HepG2 (cell line): ENCODE measurements around the gene COX4I1. TPM values are rescaled to one million over a fixed set of nuclear protein-coding genes. Genes with fewer than 3 reads are reported as not detected.

Source experiments
- CEBPZ ChIP-seq: IDR thresholded peaks from 2 replicates; pipeline ENCODE4 v1.6.1; 2012; ENCODE audit warnings: low read length, improper control_type of control experiment
- HMGXB4 ChIP-seq, 2 experiments: sonication (generic) in 1 of 2; formaldehyde crosslinking in 1 of 2; IDR thresholded peaks; 2 replicates each; pipeline versions ENCODE4 v1.4.0 to v1.6.1; 2018 to 2020; ENCODE audit warnings: missing genetic modification reagents in 2 of 2, borderline replicate concordance in 1 of 2, low read depth in 1 of 2, mild to moderate bottlenecking in 1 of 2, missing biosample characterization in 1 of 2
- IRF2 ChIP-seq: IDR thresholded peaks from 2 replicates; pipeline ENCODE4 v1.6.1; 2018; ENCODE audit warnings: missing genetic modification reagents, missing compliant biosample characterization
- MAZ ChIP-seq, 2 experiments: sonication (generic) in 1 of 2; formaldehyde crosslinking in 1 of 2; IDR thresholded peaks; 2 replicates each; pipeline versions ENCODE4 v1.5.0 to v1.6.1; 2012 to 2020; ENCODE audit warnings: low read depth in 2 of 2, mild to moderate bottlenecking in 2 of 2, borderline replicate concordance in 1 of 2, improper control_type of control experiment in 1 of 2, low read length in 1 of 2, missing genetic modification reagents in 1 of 2, moderate library complexity in 1 of 2
- MED1 ChIP-seq: sonication (generic); formaldehyde crosslinking; IDR thresholded peaks from 2 replicates; pipeline ENCODE4 v1.4.0; 2020; ENCODE audit warnings: missing genetic modification reagents
- MXI1 ChIP-seq: IDR thresholded peaks from 3 replicates; pipeline ENCODE4 v1.6.1; 2012; ENCODE audit warnings: low read depth, low read length, inconsistent platforms, borderline replicate concordance
- RARG ChIP-seq: sonication (generic); formaldehyde crosslinking; IDR thresholded peaks from 2 replicates; pipeline ENCODE4 v1.4.0; 2020; ENCODE audit warnings: low read depth, mild to moderate bottlenecking, missing genetic modification reagents
- SAFB2 ChIP-seq: sonication (generic); formaldehyde crosslinking; IDR thresholded peaks from 2 replicates; pipeline ENCODE4 v1.5.1; 2020; ENCODE audit warnings: missing genetic modification reagents, low read depth, mild to moderate bottlenecking, borderline replicate concordance
- SMC3 ChIP-seq: IDR thresholded peaks from 2 replicates; pipeline ENCODE4 v1.6.1; 2011; ENCODE audit warnings: low read length, improper control_type of control experiment
- ZNF512B ChIP-seq: sonication (generic); formaldehyde crosslinking; IDR thresholded peaks from 2 replicates; pipeline ENCODE4 v1.5.1; 2020; ENCODE audit warnings: missing genetic modification reagents, mild to moderate bottlenecking, borderline replicate concordance
- ZNF781 ChIP-seq: sonication (generic); formaldehyde crosslinking; IDR thresholded peaks from 2 replicates; pipeline ENCODE4 v1.5.1; 2020; ENCODE audit warnings: borderline replicate concordance, mild to moderate bottlenecking, missing genetic modification reagents; ENCODE audit errors: not compliant biosample characterization
- ZSCAN29 ChIP-seq: sonication (generic); formaldehyde crosslinking; conservative IDR thresholded peaks from 2 replicates; pipeline ENCODE4 v1.4.0; 2020; ENCODE audit warnings: mild to moderate bottlenecking, missing genetic modification reagents
- polyA plus RNA-seq, 8 experiments: library from polyadenylated mRNA; depleted of rRNA in 3 of 8; stranded (reverse) in 7 of 8; unstranded in 1 of 8; fragments of >200 nt; fragmentation: Illumina TruSeq in 4 of 8; extraction: Trizol in 4 of 8; gene quantifications; 2 replicates each; pipeline versions ENCODE4 v1.2.1 to v1.2.3, GENCODE V29; 2011 to 2016; ENCODE audit warnings: low read depth in 4 of 8, missing spikeins in 1 of 8, mixed read lengths in 1 of 8; ENCODE audit not compliant: insufficient read depth in 1 of 8
- total RNA-seq, 5 experiments: library from RNA; depleted of rRNA; stranded (reverse); fragments of >200 nt; fragmentation: Illumina TruSeq; extraction: Trizol; gene quantifications; 2 replicates each; pipeline ENCODE4 v1.2.3, GENCODE V29; 2016; ENCODE audit warnings: low read depth in 1 of 5
- TF ChIP-seq, protein P1 (sequence below): IDR thresholded peaks from 2 replicates; pipeline ENCODE4 v1.6.1; 2016; ENCODE audit warnings: low read depth, borderline replicate concordance
- TF ChIP-seq, protein P2 (sequence below): IDR thresholded peaks from 2 replicates; pipeline ENCODE4 v1.6.1; 2016; ENCODE audit warnings: missing genetic modification reagents, missing compliant biosample characterization
- TF ChIP-seq, protein P3 (sequence below): sonication (generic); formaldehyde crosslinking; IDR thresholded peaks from 2 replicates; pipeline ENCODE4 v1.5.0; 2020; ENCODE audit warnings: mild to moderate bottlenecking, missing genetic modification reagents, moderate library complexity

Gene COX4I1
- total and polyA plus RNA-seq, 2 of the 13 experiments (the other 11 are each of a cell fraction or from before 2014, with no cell fraction given): 658 to 902 TPM

GRCh38 chr16:85821390-85822135, 22.1 kb downstream of the COX4I1 start (continued):
- TF ChIP-seq, protein P1, sequence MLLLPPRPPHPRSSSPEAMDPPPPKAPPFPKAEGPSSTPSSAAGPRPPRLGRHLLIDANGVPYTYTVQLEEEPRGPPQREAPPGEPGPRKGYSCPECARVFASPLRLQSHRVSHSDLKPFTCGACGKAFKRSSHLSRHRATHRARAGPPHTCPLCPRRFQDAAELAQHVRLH (CRISPR knock-in tag): peak; percentile 75; the same call in 1 of the 2 replicates
- TF ChIP-seq HMGXB4 (CRISPR knock-in tag; IDR thresholded peaks at IDR 0.05; ENCODE audit: borderline replicate concordance in 1 of 2, low read depth in 1 of 2): peak; percentile 51 to 60; a peak in 2 of 4 replicates
- peak; percentile 63 for TF ChIP-seq ZNF781 (CRISPR knock-in tag)
- TF ChIP-seq RARG (CRISPR knock-in tag): no peak
- TF ChIP-seq SMC3: peak; percentile 91
- TF ChIP-seq ZNF512B (CRISPR knock-in tag): 0 out of 2 replicates have a peak, but pooled peaks have one; percentile 24
- TF ChIP-seq, protein P2, sequence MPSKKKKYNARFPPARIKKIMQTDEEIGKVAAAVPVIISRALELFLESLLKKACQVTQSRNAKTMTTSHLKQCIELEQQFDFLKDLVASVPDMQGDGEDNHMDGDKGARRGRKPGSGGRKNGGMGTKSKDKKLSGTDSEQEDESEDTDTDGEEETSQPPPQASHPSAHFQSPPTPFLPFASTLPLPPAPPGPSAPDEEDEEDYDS: 0 out of 2 replicates have a peak, but pooled peaks have one; percentile 34
- no peak for TF ChIP-seq CEBPZ
- TF ChIP-seq MAZ (IDR thresholded peaks at IDR 0.05; ENCODE audit: borderline replicate concordance, low read depth, low read length): peak; percentile 52; the same call in 1 of the 2 replicates
- TF ChIP-seq MAZ (CRISPR knock-in tag; IDR thresholded peaks at IDR 0.05; ENCODE audit: low read depth): peak; percentile 47; the same call in 1 of the 2 replicates
- TF ChIP-seq MED1: 0 out of 2 replicates have a peak, but pooled peaks have one; percentile 10
- no peak for TF ChIP-seq MXI1
- no peak for TF ChIP-seq ZSCAN29
- TF ChIP-seq IRF2 (CRISPR knock-in tag): 0 out of 2 replicates have a peak, but pooled peaks have one; percentile 48
- no peak for TF ChIP-seq SAFB2
- TF ChIP-seq, protein P3, sequence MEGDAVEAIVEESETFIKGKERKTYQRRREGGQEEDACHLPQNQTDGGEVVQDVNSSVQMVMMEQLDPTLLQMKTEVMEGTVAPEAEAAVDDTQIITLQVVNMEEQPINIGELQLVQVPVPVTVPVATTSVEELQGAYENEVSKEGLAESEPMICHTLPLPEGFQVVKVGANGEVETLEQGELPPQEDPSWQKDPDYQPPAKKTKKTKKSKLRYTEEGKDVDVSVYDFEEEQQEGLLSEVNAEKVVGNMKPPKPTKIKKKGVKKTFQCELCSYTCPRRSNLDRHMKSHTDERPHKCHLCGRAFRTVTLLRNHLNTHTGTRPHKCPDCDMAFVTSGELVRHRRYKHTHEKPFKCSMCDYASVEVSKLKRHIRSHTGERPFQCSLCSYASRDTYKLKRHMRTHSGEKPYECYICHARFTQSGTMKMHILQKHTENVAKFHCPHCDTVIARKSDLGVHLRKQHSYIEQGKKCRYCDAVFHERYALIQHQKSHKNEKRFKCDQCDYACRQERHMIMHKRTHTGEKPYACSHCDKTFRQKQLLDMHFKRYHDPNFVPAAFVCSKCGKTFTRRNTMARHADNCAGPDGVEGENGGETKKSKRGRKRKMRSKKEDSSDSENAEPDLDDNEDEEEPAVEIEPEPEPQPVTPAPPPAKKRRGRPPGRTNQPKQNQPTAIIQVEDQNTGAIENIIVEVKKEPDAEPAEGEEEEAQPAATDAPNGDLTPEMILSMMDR (CRISPR knock-in tag): peak; percentile 98
